HepG2 (cell line): ENCODE data around the gene NBR1. TPM values are rescaled to one million over a fixed set of nuclear protein-coding genes. Genes with fewer than 3 reads are reported as not detected.

ENCODE experiments used
- CCDC6 ChIP-seq: sonication (generic); formaldehyde crosslinking; IDR thresholded peaks from 2 replicates; pipeline ENCODE4 v1.8.1; 2022; ENCODE audit warnings: mild to moderate bottlenecking, missing genetic modification reagents, moderate library complexity
- GABPB1 ChIP-seq: IDR thresholded peaks from 2 replicates; pipeline ENCODE4 v1.6.1; 2016; ENCODE audit warnings: mild to moderate bottlenecking, missing genetic modification reagents, moderate library complexity, missing compliant biosample characterization
- IRF2 ChIP-seq: IDR thresholded peaks from 2 replicates; pipeline ENCODE4 v1.6.1; 2018; ENCODE audit warnings: missing genetic modification reagents, missing compliant biosample characterization
- MXI1 ChIP-seq: IDR thresholded peaks from 3 replicates; pipeline ENCODE4 v1.6.1; 2012; ENCODE audit warnings: low read depth, low read length, inconsistent platforms, borderline replicate concordance
- MZF1 ChIP-seq: sonication (generic); formaldehyde crosslinking; IDR thresholded peaks from 2 replicates; pipeline ENCODE4 v1.8.1; 2023; ENCODE audit warnings: mild to moderate bottlenecking, missing genetic modification reagents, borderline replicate concordance
- NCOA5 ChIP-seq: sonication (generic); formaldehyde crosslinking; IDR thresholded peaks from 2 replicates; pipeline ENCODE4 v1.4.0; 2020; ENCODE audit warnings: missing genetic modification reagents
- NFKB2 ChIP-seq: sonication (generic); formaldehyde crosslinking; IDR thresholded peaks from 2 replicates; pipeline ENCODE4 v1.4.0; 2020; ENCODE audit warnings: missing genetic modification reagents, borderline replicate concordance
- RFXANK ChIP-seq: IDR thresholded peaks from 2 replicates; pipeline ENCODE4 v1.6.1; 2016
- SNAPC2 ChIP-seq: sonication (generic); formaldehyde crosslinking; IDR thresholded peaks from 2 replicates; pipeline ENCODE4 v1.8.1; 2022; ENCODE audit warnings: mild to moderate bottlenecking, missing genetic modification reagents
- ZFP82 ChIP-seq: sonication (generic); formaldehyde crosslinking; IDR thresholded peaks from 2 replicates; pipeline ENCODE4 v1.5.1; 2020; ENCODE audit warnings: mild to moderate bottlenecking, missing genetic modification reagents, borderline replicate concordance
- ZHX1 ChIP-seq: sonication (generic); formaldehyde crosslinking; IDR thresholded peaks from 2 replicates; pipeline ENCODE4 v1.8.1; 2022; ENCODE audit warnings: low read depth, mild to moderate bottlenecking, missing genetic modification reagents
- ZKSCAN8 ChIP-seq: IDR thresholded peaks from 2 replicates; pipeline ENCODE4 v1.6.1; 2016; ENCODE audit warnings: borderline replicate concordance, missing genetic modification reagents, missing compliant biosample characterization
- ZNF205 ChIP-seq: IDR thresholded peaks from 2 replicates; pipeline ENCODE4 v1.6.1; 2018; ENCODE audit warnings: missing biosample characterization, missing genetic modification reagents
- ZNF275 ChIP-seq: sonication (generic); formaldehyde crosslinking; IDR thresholded peaks from 2 replicates; pipeline ENCODE4 v1.8.0; 2022; ENCODE audit warnings: missing genetic modification reagents, mild to moderate bottlenecking, inconsistent platforms, borderline replicate concordance
- ZNF281 ChIP-seq: sonication (generic); formaldehyde crosslinking; IDR thresholded peaks from 2 replicates; pipeline ENCODE4 v1.4.0; 2020; ENCODE audit warnings: missing genetic modification reagents, borderline replicate concordance
- ZNF441 ChIP-seq: sonication (generic); formaldehyde crosslinking; IDR thresholded peaks from 2 replicates; pipeline ENCODE4 v1.7.0; 2021; ENCODE audit warnings: missing genetic modification reagents, borderline replicate concordance
- ZNF451 ChIP-seq: sonication (generic); formaldehyde crosslinking; IDR thresholded peaks from 2 replicates; pipeline ENCODE4 v1.5.0; 2020; ENCODE audit warnings: mild to moderate bottlenecking, missing genetic modification reagents
- ZNF558 ChIP-seq: sonication (generic); formaldehyde crosslinking; IDR thresholded peaks from 2 replicates; pipeline ENCODE4 v1.9.0; 2022; ENCODE audit warnings: mild to moderate bottlenecking, missing genetic modification reagents, borderline replicate concordance
- polyA plus RNA-seq, 8 experiments: library from polyadenylated mRNA; depleted of rRNA in 3 of 8; stranded (reverse) in 7 of 8; unstranded in 1 of 8; fragments of >200 nt; fragmentation: Illumina TruSeq in 4 of 8; extraction: Trizol in 4 of 8; gene quantifications; 2 replicates each; pipeline versions ENCODE4 v1.2.1 to v1.2.3, GENCODE V29; 2011 to 2016; ENCODE audit warnings: low read depth in 4 of 8, missing spikeins in 1 of 8, mixed read lengths in 1 of 8; ENCODE audit not compliant: insufficient read depth in 1 of 8
- total RNA-seq, 5 experiments: library from RNA; depleted of rRNA; stranded (reverse); fragments of >200 nt; fragmentation: Illumina TruSeq; extraction: Trizol; gene quantifications; 2 replicates each; pipeline ENCODE4 v1.2.3, GENCODE V29; 2016; ENCODE audit warnings: low read depth in 1 of 5
- TF ChIP-seq, protein P1 (sequence below): sonication (generic); formaldehyde crosslinking; IDR thresholded peaks from 2 replicates; pipeline ENCODE4 v1.5.1; 2020; ENCODE audit warnings: missing genetic modification reagents, mild to moderate bottlenecking, borderline replicate concordance
- TF ChIP-seq, protein P2 (sequence below): sonication (generic); formaldehyde crosslinking; IDR thresholded peaks from 2 replicates; pipeline ENCODE4 v1.8.0; 2022; ENCODE audit warnings: mild to moderate bottlenecking, missing genetic modification reagents, moderate library complexity

NBR1 gene
- total and polyA plus RNA-seq, 2 of the 13 experiments (the other 11 are each of a cell fraction or from before 2014, with no cell fraction given), result 51.7 to 121 TPM

- TF ChIP-seq ZKSCAN8 (CRISPR knock-in tag) (no peak; the same call in 1 of the 2 replicates), IRF2 (0 out of 2 replicates have a peak, but pooled peaks have one; percentile 19), ZNF281 (CRISPR knock-in tag) (peak; percentile 90), ZHX1 (CRISPR knock-in tag) (no peak; the same call in 1 of the 2 replicates), MXI1 (no peak), ZNF558 (CRISPR knock-in tag) (no peak), CCDC6 (CRISPR knock-in tag) (no peak), ZFP82 (CRISPR knock-in tag) (no peak), RFXANK (CRISPR knock-in tag) (no peak), ZNF205 (CRISPR knock-in tag) (no peak), NCOA5 (CRISPR knock-in tag) (no peak), MZF1 (CRISPR knock-in tag) (no peak), GABPB1 (no peak; the same call in 1 of the 2 replicates), SNAPC2 (CRISPR knock-in tag) (no peak), ZNF441 (no peak), NFKB2 (CRISPR knock-in tag) (peak; percentile 55; the same call in 1 of the 2 replicates), ZNF275 (CRISPR knock-in tag) (no peak), ZNF451 (CRISPR knock-in tag) (peak; percentile 20; the same call in 1 of the 2 replicates)
- TF ChIP-seq, protein P1, sequence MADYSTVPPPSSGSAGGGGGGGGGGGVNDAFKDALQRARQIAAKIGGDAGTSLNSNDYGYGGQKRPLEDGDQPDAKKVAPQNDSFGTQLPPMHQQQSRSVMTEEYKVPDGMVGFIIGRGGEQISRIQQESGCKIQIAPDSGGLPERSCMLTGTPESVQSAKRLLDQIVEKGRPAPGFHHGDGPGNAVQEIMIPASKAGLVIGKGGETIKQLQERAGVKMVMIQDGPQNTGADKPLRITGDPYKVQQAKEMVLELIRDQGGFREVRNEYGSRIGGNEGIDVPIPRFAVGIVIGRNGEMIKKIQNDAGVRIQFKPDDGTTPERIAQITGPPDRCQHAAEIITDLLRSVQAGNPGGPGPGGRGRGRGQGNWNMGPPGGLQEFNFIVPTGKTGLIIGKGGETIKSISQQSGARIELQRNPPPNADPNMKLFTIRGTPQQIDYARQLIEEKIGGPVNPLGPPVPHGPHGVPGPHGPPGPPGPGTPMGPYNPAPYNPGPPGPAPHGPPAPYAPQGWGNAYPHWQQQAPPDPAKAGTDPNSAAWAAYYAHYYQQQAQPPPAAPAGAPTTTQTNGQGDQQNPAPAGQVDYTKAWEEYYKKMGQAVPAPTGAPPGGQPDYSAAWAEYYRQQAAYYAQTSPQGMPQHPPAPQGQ, result no peak
- TF ChIP-seq, protein P2, sequence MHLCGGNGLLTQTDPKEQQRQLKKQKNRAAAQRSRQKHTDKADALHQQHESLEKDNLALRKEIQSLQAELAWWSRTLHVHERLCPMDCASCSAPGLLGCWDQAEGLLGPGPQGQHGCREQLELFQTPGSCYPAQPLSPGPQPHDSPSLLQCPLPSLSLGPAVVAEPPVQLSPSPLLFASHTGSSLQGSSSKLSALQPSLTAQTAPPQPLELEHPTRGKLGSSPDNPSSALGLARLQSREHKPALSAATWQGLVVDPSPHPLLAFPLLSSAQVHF (CRISPR knock-in tag), result no peak
Measured at GRCh38 chr17:43134774-43135453, 36.1 kb upstream of the NBR1 start (continued).
